HG03103 (cell line): ENCODE measurements around the gene ATP6V1D.
"Not testable (repeated sequence)": the region's sequence is repeated elsewhere in the genome, so short reads cannot be mapped to it uniquely, and the experiment has no call there.

ENCODE experiments used
- ATAC-seq: cut with Tn5 transposase; IDR thresholded peaks from one replicate; pipeline ENCODE4 v1.9.1; 2021; ENCODE audit warnings: low read depth; ENCODE audit not compliant: unreplicated experiment

Gene ATP6V1D

GRCh38 chr14:67359775-67360469, at the start of gene ATP6V1D, which contains the start of gene EIF2S1:
Gene ATP6V1D (minus strand): TSS chr14:67359804. CDS start chr14:67359698, 106 bp downstream.
Gene EIF2S1 (plus strand): TSS chr14:67360328. CDS start chr14:67364768, 4,440 bp downstream.
- ATAC-seq: peak; percentile 88

GRCh38 chr14:67408122-67408801, 48.7 kb upstream of the ATP6V1D start:
- not testable (repeated sequence) for ATAC-seq

- ATAC-seq: no peak
These were observed 46.2 kb upstream of the ATP6V1D start for GRCh38 chr14:67405771-67406170.

- no peak for ATAC-seq
These were observed 40.8 kb upstream of the ATP6V1D start for GRCh38 chr14:67400434-67400833.

- no peak for ATAC-seq
These were observed 37.9 kb upstream of the ATP6V1D start for GRCh38 chr14:67397536-67397935.

- no peak for ATAC-seq
These were observed 36.9 kb upstream of the ATP6V1D start for GRCh38 chr14:67396381-67396970.

GRCh38 chr14:67395876-67396189, 36.2 kb upstream of the ATP6V1D start:
- no peak for ATAC-seq

- no peak for ATAC-seq
These were observed 35.7 kb upstream of the ATP6V1D start for GRCh38 chr14:67395086-67395875.

GRCh38 chr14:67393689-67394088, 34.1 kb upstream of the ATP6V1D start:
- ATAC-seq: no peak

GRCh38 chr14:67392800-67393199, 33.2 kb upstream of the ATP6V1D start:
- no peak for ATAC-seq

- no peak for ATAC-seq
These were observed 32.5 kb upstream of the ATP6V1D start for GRCh38 chr14:67392123-67392522.

GRCh38 chr14:67391268-67391667, 31.7 kb upstream of the ATP6V1D start:
- no peak for ATAC-seq

GRCh38 chr14:67389811-67390534, 30.4 kb upstream of the ATP6V1D start:
- ATAC-seq: no peak

GRCh38 chr14:67389275-67389674, 29.7 kb upstream of the ATP6V1D start:
- ATAC-seq: no peak

- ATAC-seq: no peak
These were observed 27.6 kb upstream of the ATP6V1D start for GRCh38 chr14:67387195-67387594.

- ATAC-seq: no peak
These were observed 26.0 kb upstream of the ATP6V1D start for GRCh38 chr14:67385618-67386017.

- no peak for ATAC-seq
These were observed 25.5 kb upstream of the ATP6V1D start for GRCh38 chr14:67385120-67385519.

GRCh38 chr14:67377916-67378315, 18.3 kb upstream of the ATP6V1D start:
- no peak for ATAC-seq

- ATAC-seq: no peak
These were observed 13.7 kb upstream of the ATP6V1D start for GRCh38 chr14:67373347-67373746.

GRCh38 chr14:67372833-67373232, 13.2 kb upstream of the ATP6V1D start:
- ATAC-seq: no peak
